GM21717 (cell line): Measurements from ENCODE around the gene CACHD1.
"Not testable (repeated sequence)": the region's sequence is repeated elsewhere in the genome, so short reads cannot be mapped to it uniquely, and the experiment has no call there.

Source experiments
- ATAC-seq: cut with Tn5 transposase; IDR thresholded peaks from one replicate; pipeline ENCODE4 v1.9.1; 2021; ENCODE audit warnings: mild to moderate bottlenecking, moderate library complexity; ENCODE audit not compliant: unreplicated experiment

The CACHD1 gene

GRCh38 chr1:64686828-64687724 is 217.1 kb downstream of the CACHD1 start:
- ATAC-seq, result no peak

GRCh38 chr1:64687725-64688327 is 217.9 kb downstream of the CACHD1 start:
- no peak for ATAC-seq

GRCh38 chr1:64691626-64692025 is 221.7 kb downstream of the CACHD1 start:
- ATAC-seq, result no peak

GRCh38 chr1:64692911-64693310 is 223.0 kb downstream of the CACHD1 start:
- no peak for ATAC-seq

- ATAC-seq, result no peak
Measured at GRCh38 chr1:64693406-64693805, 223.5 kb downstream of the CACHD1 start.

- ATAC-seq, result no peak
Measured at GRCh38 chr1:64696879-64697278, 226.9 kb downstream of the CACHD1 start.

- no peak for ATAC-seq
Measured at GRCh38 chr1:64699327-64699726, 229.4 kb downstream of the CACHD1 start.

GRCh38 chr1:64701071-64701470 is 231.1 kb downstream of the CACHD1 start:
- ATAC-seq, result no peak

- ATAC-seq, result no peak
Measured at GRCh38 chr1:64701886-64702285, 232.0 kb downstream of the CACHD1 start.

- ATAC-seq, result not testable (repeated sequence)
Measured at GRCh38 chr1:64702670-64703069, 232.7 kb downstream of the CACHD1 start.

GRCh38 chr1:64703600-64703999 is 233.7 kb downstream of the CACHD1 start:
- no peak for ATAC-seq

- ATAC-seq, result no peak
Measured at GRCh38 chr1:64705591-64705990, 235.7 kb downstream of the CACHD1 start.

GRCh38 chr1:64711266-64711665 is 241.3 kb downstream of the CACHD1 start:
- ATAC-seq, result no peak

- no peak for ATAC-seq
Measured at GRCh38 chr1:64712049-64712448, 242.1 kb downstream of the CACHD1 start.

- no peak for ATAC-seq
Measured at GRCh38 chr1:64715186-64715585, 245.3 kb downstream of the CACHD1 start.

GRCh38 chr1:64721135-64721534 is 251.2 kb downstream of the CACHD1 start:
- ATAC-seq, result no peak

GRCh38 chr1:64721576-64722145 is 251.7 kb downstream of the CACHD1 start:
- no peak for ATAC-seq

- no peak for ATAC-seq
Measured at GRCh38 chr1:64727861-64728260, 257.9 kb downstream of the CACHD1 start.

- ATAC-seq, result no peak
Measured at GRCh38 chr1:64733581-64734286, 263.8 kb downstream of the CACHD1 start.

GRCh38 chr1:64734287-64734652 is 264.3 kb downstream of the CACHD1 start:
- ATAC-seq, result no peak

- ATAC-seq, result not testable (repeated sequence)
Measured at GRCh38 chr1:64740687-64741086, 270.8 kb downstream of the CACHD1 start.
